Measurements from ENCODE around the gene DTX1.

- TF ChIP-seq CTCF (IDR thresholded peaks at IDR 0.05; ENCODE audit: control extremely low read depth in 1 of 3, insufficient read depth in 1 of 3, low read depth in 1 of 3, low read length in 3 of 3), result no peak
- no peak for TF ChIP-seq CEBPB (IDR thresholded peaks at IDR 0.05; ENCODE audit: low read depth, low read length)
- no peak for TF ChIP-seq RAD21 (IDR thresholded peaks at IDR 0.05 in 1 of 2, conservative IDR thresholded peaks at IDR 0.05 in 1 of 2; ENCODE audit: low read depth in 2 of 2, low read length in 2 of 2)
- no peak for TF ChIP-seq TBP (IDR thresholded peaks at IDR 0.05; ENCODE audit: low read depth, low read length)
- TF ChIP-seq TEAD4 (IDR thresholded peaks at IDR 0.05; ENCODE audit: low read depth, low read length), result no peak
Observed at GRCh38 chr12:113054948-113055486, 1.5 kb upstream of the DTX1 start.
